ENCODE data around the gene FERMT1. TPM values are rescaled to one million over a fixed set of nuclear protein-coding genes. Genes with fewer than 3 reads are reported as not detected.

FERMT1 gene
- total and polyA plus RNA-seq, 2 of the 13 experiments (the other 11 are each of a cell fraction or from before 2014, with no cell fraction given): 15.8 to 29.5 TPM

DNA sequence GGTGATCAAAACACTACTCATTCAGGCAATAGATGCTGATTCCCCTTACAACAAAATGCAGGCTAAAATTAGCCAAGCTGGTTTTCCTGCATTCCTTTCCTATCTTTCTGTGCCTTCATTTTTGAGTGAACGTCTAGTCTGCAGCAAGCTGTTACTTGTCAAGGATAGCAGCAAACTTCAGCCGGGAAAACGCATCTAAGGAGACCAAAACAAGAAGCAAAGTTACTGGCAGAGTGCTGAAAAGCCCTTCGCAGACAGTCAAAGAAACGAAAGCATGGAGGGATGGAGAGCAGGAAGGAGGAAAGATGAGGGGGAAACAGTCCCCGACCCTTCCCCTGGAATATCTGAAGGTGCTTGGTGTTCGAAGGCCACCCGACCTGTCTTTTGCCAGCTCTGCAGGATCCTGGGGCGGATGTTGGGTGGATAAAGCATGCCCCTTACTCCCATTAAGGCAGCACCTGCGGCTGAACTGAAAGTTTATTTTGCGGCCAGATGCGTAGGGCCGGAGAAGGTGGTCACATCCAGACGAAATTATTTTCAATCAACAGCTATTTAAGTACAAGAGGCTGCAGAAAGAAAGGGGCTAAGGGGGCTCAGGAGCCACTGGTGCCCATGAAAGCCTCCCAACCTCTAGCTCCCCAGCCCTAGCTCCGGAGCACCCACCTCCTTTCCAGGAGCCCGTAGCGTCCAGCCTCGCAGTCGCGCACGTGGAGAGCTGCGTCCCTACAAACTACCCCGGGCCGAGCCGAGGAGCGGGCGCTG lies 538 bp downstream of the FERMT1 start (continued):
- TF ChIP-seq, protein P1, sequence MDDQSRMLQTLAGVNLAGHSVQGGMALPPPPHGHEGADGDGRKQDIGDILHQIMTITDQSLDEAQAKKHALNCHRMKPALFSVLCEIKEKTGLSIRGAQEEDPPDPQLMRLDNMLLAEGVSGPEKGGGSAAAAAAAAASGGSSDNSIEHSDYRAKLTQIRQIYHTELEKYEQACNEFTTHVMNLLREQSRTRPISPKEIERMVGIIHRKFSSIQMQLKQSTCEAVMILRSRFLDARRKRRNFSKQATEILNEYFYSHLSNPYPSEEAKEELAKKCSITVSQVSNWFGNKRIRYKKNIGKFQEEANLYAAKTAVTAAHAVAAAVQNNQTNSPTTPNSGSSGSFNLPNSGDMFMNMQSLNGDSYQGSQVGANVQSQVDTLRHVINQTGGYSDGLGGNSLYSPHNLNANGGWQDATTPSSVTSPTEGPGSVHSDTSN (CRISPR knock-in tag; IDR thresholded peaks at IDR 0.05; ENCODE audit: borderline replicate concordance): no peak; the same call in 1 of the 2 replicates
- TF ChIP-seq, protein P2, sequence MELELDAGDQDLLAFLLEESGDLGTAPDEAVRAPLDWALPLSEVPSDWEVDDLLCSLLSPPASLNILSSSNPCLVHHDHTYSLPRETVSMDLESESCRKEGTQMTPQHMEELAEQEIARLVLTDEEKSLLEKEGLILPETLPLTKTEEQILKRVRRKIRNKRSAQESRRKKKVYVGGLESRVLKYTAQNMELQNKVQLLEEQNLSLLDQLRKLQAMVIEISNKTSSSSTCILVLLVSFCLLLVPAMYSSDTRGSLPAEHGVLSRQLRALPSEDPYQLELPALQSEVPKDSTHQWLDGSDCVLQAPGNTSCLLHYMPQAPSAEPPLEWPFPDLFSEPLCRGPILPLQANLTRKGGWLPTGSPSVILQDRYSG (CRISPR knock-in tag; IDR thresholded peaks at IDR 0.05): no peak
- TF ChIP-seq ZNF496 (CRISPR knock-in tag; IDR thresholded peaks at IDR 0.05; ENCODE audit: insufficient replicate concordance) (no peak), GFI1 (CRISPR knock-in tag; IDR thresholded peaks at IDR 0.05; ENCODE audit: borderline replicate concordance) (no peak), MTF2 (CRISPR knock-in tag; IDR thresholded peaks at IDR 0.05; ENCODE audit: borderline replicate concordance) (peak; percentile 5; the same call in 1 of the 2 replicates), ZNF703 (CRISPR knock-in tag; IDR thresholded peaks at IDR 0.05; ENCODE audit: borderline replicate concordance) (no peak), REPIN1 (CRISPR knock-in tag; IDR thresholded peaks at IDR 0.05; ENCODE audit: borderline replicate concordance, low read depth) (peak; percentile 66; the same call in 1 of the 2 replicates), ZBTB8A (CRISPR knock-in tag; IDR thresholded peaks at IDR 0.05; ENCODE audit: borderline replicate concordance, low read depth) (no peak), HNRNPUL1 (IDR thresholded peaks at IDR 0.05; ENCODE audit: low read depth, low read length) (no peak), KDM5A (IDR thresholded peaks at IDR 0.05; ENCODE audit: borderline replicate concordance, low read length) (0 out of 2 replicates have a peak, but pooled peaks have one; percentile 7), CBX1 (IDR thresholded peaks at IDR 0.05; ENCODE audit: low read depth) (no peak), FOXJ3 (CRISPR knock-in tag; IDR thresholded peaks at IDR 0.05; ENCODE audit: borderline replicate concordance) (no peak), KAT7 (CRISPR knock-in tag; IDR thresholded peaks at IDR 0.05; ENCODE audit: borderline replicate concordance) (no peak), PHF20 (CRISPR knock-in tag; IDR thresholded peaks at IDR 0.05) (no peak)
- TF ChIP-seq, protein P3, sequence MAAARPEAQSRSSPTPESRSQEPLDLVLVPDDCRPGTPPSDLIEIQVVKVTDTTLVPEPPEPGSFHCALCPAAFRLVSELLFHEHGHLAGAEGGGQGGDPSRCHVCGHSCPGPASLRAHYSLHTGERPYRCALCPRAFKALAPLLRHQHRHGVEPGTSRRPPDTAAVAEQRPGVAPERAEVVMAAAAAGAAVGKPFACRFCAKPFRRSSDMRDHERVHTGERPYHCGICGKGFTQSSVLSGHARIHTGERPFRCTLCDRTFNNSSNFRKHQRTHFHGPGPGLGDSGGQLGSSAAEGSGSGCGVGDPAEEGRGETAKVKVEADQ (CRISPR knock-in tag; IDR thresholded peaks at IDR 0.05; ENCODE audit: borderline replicate concordance): no peak
- TF ChIP-seq, protein P4, sequence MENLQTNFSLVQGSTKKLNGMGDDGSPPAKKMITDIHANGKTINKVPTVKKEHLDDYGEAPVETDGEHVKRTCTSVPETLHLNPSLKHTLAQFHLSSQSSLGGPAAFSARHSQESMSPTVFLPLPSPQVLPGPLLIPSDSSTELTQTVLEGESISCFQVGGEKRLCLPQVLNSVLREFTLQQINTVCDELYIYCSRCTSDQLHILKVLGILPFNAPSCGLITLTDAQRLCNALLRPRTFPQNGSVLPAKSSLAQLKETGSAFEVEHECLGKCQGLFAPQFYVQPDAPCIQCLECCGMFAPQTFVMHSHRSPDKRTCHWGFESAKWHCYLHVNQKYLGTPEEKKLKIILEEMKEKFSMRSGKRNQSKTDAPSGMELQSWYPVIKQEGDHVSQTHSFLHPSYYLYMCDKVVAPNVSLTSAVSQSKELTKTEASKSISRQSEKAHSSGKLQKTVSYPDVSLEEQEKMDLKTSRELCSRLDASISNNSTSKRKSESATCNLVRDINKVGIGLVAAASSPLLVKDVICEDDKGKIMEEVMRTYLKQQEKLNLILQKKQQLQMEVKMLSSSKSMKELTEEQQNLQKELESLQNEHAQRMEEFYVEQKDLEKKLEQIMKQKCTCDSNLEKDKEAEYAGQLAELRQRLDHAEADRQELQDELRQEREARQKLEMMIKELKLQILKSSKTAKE (CRISPR knock-in tag; IDR thresholded peaks at IDR 0.05; ENCODE audit: borderline replicate concordance): no peak
